LNCaP clone FGC (cell line): Measurements from ENCODE around the gene DROSHA.

Experiments used
- DNase-seq: peaks from one replicate; pipeline ENCODE4 v3.0.0-alpha.2; 2011; ENCODE audit warnings: low read depth
- H3K4me3 ChIP-seq: 2 replicates; pipeline ENCODE4 v1.5.1; 2011; ENCODE audit warnings: mild to moderate bottlenecking, low read depth, low read length, control low read depth
- CTCF ChIP-seq: IDR thresholded peaks from 2 replicates; pipeline ENCODE4 v1.5.1; 2012; ENCODE audit warnings: mild to moderate bottlenecking; ENCODE audit not compliant: control insufficient read depth, insufficient read depth; ENCODE audit errors: extremely low read depth

DROSHA gene

GRCh38 chr5:31485376-31486207 is 46.3 kb downstream of the DROSHA start:
- no peak overlapping the region for H3K4me3 ChIP-seq
- no peak for TF ChIP-seq CTCF
- DNase-seq, result no peak

- H3K4me3 ChIP-seq, result no peak overlapping the region
- DNase-seq, result no peak
- TF ChIP-seq CTCF, result no peak
Measured at GRCh38 chr5:31481531-31482165, 50.2 kb downstream of the DROSHA start.

GRCh38 chr5:31479706-31480105 is 52.2 kb downstream of the DROSHA start:
- TF ChIP-seq CTCF, result no peak
- DNase-seq, result no peak
- H3K4me3 ChIP-seq, result no peak overlapping the region

- no peak overlapping the region for H3K4me3 ChIP-seq
- no peak for TF ChIP-seq CTCF
- DNase-seq, result no peak
Measured at GRCh38 chr5:31478901-31479300, 53.0 kb downstream of the DROSHA start.

GRCh38 chr5:31477971-31478370 is 53.9 kb downstream of the DROSHA start:
- no peak overlapping the region for H3K4me3 ChIP-seq
- TF ChIP-seq CTCF, result no peak

DNA sequence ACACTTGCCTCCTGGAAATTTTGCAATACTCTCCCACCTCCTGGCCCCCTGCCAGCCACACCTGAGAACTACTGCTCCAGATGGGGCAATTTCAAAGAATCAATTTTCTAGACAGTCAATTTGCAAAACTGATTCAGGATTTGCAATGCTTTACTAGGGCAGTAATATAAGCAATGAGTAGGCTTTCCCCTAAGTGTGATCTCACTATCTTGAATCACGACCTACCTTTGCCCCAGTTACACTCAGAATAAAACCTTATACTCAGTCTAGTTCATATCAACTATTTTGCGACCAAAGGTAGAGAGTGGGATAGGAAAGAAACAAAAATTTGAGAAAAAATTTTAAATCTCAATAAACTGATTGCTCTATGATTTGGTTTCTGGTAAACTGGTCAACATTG is 54.4 kb downstream of the DROSHA start:
- no peak overlapping the region for H3K4me3 ChIP-seq
- DNase-seq, result no peak
- no peak for TF ChIP-seq CTCF

More at GRCh38 chr5:31477971-31478370, 53.9 kb downstream of the DROSHA start:
- no peak for DNase-seq
